Measurements from ENCODE around the gene INPP5A.

The INPP5A gene

DNA sequence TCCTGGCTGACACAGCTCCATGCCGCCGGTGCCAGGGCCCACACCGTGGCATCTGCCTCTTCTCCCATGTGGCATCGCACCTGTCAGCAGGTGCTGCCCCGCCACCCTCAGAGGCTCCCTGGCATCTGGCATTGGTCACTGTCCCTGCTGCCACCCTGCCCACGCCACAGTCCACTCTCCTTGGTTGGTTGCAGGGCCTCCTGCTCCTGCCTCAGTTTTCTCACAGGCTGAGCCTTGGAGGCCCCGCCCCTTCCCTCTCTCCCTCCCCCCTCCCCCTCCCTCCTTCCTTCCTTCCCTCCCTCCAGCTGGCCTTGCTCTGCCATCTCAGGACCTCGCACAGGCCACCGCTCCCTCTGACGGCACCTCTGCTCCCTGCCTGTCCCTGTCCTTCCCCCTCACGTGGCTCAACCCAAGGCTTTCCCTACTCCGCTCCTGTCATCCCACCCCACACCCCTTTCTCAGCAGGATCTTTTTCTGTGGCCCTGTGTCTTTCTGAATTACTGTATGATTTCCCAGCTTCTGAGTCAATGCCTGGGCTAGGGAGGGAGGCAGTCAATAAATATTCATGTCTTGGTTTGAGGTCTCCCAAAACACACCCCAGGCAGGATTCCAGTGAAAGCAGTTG lies 87.4 kb downstream of the INPP5A start:
- in situ Hi-C loops (cut with MboI; ENCODE audit: low sequenced_read_pairs): loop anchor here (25.0 kb wide), 1 partner anchor 413 kb away; no protein-coding TSS in a partner anchor

DNA sequence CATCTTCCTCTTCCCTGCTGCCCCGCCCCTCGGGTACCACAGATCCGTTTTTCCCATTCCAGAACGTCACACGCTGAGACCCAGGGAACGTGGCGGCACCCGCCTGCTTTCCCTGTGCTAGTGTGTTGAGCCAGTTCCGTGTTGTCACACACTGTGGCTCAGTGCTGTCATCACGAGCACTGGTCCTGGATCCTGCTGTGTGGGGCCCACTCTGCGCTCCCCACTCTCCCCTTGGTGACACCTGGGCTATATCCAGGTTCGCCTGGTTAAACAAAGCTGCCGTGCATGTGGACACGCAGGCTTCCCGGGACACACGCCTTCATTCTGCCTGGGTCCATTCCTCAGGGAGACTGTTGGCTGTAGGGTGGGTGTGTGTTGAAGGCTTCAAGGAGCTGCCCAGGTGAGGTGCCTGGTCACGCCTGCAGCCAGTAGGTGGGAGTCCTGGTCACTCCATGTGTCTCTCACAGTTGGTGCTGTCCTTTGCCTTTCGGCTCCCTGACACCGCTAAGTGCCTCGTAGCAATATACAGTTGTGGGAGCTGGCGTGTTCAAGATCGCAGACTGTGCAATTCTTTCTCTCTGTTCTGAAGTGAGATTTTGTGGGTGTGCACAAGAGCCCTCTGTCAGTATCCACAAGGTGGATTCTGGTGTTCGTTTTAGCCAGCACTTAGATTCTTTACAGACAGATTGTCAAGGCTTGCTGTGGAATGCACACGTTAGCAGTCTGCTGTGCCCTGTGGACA lies 88.6 kb downstream of the INPP5A start:
- in situ Hi-C loops (cut with MboI; ENCODE audit: low sequenced_read_pairs): loop anchor here (25.0 kb wide), 1 partner anchor 414 kb away; no protein-coding TSS in a partner anchor

DNA sequence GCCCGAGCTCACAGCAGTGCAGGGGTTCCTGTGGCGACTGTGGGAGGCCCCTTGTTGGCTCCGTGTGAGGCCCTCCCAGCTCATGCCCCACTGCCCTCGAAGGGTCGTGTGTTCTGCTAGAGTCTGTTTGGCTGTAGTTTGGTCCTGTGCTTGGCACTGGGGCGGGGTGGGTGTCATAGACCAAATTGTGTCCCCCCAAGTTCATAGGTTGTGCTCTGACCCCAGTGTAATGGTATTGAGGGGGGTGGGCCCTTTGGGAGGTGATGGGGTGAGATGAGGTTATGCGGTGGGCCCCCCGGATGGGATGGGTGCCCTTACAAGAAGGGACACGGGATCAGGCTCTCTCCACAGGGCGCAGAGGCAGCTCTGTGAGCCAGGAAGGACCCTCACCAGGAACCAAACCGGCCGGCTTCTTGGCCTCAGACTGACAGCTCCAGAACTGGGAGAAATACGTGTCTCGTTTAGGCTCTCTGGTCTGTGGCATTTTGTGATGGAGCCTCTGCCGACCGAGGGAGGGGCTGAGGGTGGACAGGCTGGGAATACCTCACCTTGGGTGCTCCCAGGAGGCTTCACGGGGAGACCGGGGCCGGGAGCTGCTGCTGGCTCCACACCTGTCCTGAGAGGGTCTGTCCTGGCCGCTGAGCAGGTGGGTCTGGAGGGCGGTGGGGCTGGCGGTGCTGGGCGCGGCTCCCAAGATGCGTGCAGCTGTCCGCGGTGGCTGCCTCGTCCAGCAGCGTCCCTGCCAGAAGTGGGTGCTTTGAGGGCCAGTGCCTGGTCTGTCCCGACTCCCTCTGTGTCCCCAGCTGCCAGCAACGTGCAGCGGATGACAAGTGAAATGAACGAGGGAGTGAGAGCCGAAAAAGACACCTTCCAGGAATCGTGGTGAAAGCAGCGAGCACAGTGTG lies 89.4 kb downstream of the INPP5A start:
- in situ Hi-C loops (cut with MboI; ENCODE audit: low sequenced_read_pairs): loop anchor here (25.0 kb wide), 1 partner anchor 415 kb away; no protein-coding TSS in a partner anchor

DNA sequence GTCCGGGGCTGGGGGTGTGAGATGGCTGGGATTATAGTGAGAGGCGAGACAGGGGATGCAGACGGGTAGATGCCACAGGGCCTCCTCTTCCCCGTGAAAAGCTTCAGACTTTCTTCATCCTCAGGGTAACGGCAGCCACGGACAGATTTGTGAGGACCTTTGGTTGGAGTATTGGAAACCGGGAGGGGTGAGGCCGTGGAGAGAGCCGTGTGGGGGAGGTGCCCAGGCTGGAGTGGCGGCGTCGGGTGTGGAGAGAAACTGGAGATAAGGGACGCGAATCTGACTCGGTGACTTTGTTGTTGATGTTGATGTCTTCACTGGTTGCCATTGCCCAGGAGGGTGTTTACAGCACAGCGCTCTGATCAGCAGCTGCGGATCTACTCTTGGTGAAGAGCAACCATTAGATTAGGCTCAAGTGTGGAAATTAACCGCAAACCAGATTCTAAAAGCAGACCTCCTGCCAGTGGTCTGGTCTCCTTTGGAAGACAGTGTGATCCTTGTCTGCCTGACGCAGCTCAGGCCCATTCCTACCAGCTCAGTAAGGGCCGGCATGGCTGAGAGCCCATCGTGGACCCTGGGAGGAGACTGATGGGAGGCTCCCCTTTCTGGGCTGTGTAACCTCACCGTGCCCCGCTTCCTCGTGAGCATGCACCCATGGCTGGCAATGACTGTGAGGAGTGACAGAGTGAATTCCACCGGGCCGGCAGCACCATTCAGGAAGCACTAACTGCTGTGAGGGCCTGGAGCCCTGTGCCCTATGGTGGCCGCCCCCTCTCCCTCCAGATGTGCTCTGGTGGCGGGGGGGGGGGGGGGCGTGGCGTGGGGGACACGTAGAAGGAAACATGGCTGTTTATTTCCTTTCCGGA lies 90.3 kb downstream of the INPP5A start:
- in situ Hi-C loops (cut with MboI; ENCODE audit: low sequenced_read_pairs): loop anchor here (25.0 kb wide), 1 partner anchor 416 kb away; no protein-coding TSS in a partner anchor

DNA sequence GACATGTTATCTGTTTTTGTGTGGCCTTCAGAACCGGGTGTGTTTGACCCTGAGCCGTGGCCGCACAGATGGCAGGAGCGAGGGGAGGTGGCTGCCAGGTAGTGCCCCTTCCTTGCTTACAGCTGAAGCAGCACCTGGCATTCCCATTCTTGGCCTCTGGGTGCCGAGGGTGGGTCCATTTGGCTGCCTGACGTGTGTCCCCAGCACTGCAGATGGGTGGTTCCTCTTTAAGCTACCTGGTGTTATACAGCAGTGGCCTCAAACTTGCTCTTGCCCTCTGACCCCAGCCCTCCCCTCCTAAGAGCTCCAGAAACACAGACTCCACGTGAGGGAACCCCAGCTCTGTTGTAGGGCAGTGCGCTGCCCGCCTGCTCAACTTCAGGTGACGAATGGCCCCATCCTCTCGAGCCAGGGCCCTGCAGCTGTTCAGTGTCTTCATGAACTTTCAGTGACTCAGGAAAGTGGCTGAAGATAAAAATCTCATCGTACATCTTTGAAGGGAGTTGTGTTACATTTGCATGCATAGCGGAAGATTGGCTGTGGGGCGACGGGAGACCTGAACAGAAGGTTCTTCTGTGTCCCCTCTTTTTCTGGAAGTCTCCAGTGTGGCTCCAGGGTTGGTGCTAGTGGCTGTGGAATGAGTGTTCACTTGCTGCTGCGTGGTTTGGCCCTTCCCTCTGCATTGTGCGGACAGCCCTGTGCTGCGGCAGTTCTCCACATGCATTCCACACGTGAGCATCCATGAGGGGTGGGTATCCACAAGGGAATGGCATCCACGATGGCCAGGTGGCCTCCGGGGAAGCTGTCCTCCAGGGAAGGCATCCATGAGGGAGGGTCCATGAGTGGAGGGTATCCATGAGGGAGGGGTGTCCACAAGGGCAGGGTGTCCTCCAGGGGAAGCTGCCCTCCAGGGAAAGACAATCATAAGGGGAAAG lies 91.6 kb downstream of the INPP5A start:
- in situ Hi-C loops (cut with MboI; ENCODE audit: low sequenced_read_pairs): loop anchor here (25.0 kb wide), 1 partner anchor 417 kb away; no protein-coding TSS in a partner anchor

DNA sequence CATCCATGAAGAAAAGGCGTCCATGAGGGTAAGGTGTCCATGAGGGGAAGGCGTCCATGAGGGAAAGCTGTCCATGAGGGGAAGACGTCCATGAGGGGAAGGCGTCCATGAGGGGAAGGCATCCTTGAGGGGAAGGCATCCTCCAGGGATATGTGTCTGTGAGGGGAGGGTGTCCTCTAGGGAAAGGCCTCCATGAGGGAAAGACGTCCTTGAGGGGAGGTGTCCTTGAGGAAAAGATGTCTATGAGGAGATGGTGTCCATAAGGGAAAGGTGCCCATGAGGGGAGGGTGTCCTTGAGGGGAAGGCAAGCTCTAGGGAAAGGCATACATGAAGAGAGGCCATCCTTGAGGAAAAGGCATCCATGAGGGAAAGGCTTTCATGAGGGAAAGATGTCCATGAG lies 92.6 kb downstream of the INPP5A start:
- in situ Hi-C loops (cut with MboI; ENCODE audit: low sequenced_read_pairs): loop anchor here (10.0 to 25.0 kb wide), 3 partner anchors 85 to 418 kb away; no protein-coding TSS in a partner anchor

DNA sequence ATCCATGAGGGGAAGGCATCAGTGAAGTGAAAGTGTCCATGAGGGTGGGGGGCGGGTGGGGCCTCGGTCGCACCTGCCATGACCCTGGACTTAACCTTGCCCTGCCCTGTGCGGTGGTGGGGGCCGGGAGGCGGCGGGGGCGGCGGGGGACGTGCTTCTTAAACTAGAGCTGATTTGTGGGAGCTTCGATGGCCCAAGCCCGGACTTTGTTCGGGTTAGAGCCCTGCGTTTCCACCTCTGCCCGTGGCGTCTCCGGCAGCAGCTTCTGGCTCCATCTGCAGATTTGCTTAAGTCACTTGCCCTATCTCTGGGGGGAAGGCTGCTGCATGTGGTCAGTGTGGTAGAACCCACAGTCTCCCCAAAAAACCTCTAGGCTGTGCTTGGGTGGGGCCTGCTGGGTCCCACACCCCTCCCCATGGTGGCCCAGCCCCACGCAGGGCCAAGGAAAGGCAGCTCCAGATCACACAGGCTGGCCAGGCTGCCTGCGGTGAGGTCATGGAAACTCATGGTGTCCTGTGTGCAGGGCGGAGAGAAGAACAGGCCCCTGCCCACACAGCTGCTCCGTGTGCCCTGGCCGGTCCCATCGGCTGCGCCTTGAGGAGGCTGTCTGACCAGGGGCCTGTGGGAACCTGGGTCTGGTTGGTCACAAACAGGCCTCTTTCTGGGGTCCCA lies 93.2 kb downstream of the INPP5A start:
- in situ Hi-C loops (cut with MboI; ENCODE audit: low sequenced_read_pairs): loop anchor here (10.0 to 25.0 kb wide), 3 partner anchors 86 to 419 kb away; no protein-coding TSS in a partner anchor

DNA sequence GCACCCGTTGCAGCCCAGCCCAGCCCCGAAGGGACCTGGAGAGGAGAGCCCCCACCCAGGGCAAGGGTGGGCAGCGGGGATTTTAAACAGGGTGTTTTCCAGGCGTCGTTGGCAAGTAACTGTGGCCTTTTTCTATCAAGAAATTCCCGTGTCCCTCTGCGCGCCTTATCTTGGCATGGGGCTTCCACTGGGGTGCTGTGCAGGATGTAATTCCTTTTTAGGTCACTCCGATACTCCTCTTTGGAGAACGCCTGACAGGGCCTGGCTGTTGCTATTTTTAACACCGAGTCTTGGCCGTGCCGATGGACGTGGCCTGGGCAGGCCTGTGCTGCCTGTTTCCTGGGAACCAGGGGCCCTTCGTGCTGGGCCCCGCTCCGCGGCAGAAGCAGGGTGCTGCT lies 93.8 kb downstream of the INPP5A start:
- in situ Hi-C loops (cut with MboI; ENCODE audit: low sequenced_read_pairs): loop anchor here (10.0 to 25.0 kb wide), 3 partner anchors 87 to 419 kb away; no protein-coding TSS in a partner anchor

DNA sequence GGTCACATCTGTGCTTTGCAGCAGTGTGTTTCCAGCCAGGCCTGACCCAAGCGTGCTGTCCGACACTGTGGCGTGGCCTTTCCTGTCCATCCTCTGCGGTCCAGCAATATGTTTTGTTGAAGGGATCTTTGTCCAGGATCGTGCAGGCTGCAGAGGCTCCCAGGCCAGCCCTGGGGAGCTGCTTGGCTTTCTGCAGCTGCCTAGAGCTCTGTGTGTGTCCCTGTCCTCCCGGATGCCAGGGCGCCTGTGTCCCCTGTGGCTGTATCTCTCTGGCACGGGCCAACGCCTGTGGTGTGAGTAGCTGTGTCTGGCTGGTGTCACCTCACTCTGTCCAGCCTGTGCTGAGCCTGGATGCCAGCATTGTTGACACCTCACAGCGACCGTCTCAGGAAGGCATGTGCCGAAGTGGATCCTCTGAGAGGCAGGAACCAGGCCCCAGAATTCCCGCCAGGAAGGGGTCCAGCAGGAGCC lies 94.5 kb downstream of the INPP5A start:
- in situ Hi-C loops (cut with MboI; ENCODE audit: low sequenced_read_pairs): loop anchor here (10.0 to 25.0 kb wide), 3 partner anchors 87 to 420 kb away; no protein-coding TSS in a partner anchor

DNA sequence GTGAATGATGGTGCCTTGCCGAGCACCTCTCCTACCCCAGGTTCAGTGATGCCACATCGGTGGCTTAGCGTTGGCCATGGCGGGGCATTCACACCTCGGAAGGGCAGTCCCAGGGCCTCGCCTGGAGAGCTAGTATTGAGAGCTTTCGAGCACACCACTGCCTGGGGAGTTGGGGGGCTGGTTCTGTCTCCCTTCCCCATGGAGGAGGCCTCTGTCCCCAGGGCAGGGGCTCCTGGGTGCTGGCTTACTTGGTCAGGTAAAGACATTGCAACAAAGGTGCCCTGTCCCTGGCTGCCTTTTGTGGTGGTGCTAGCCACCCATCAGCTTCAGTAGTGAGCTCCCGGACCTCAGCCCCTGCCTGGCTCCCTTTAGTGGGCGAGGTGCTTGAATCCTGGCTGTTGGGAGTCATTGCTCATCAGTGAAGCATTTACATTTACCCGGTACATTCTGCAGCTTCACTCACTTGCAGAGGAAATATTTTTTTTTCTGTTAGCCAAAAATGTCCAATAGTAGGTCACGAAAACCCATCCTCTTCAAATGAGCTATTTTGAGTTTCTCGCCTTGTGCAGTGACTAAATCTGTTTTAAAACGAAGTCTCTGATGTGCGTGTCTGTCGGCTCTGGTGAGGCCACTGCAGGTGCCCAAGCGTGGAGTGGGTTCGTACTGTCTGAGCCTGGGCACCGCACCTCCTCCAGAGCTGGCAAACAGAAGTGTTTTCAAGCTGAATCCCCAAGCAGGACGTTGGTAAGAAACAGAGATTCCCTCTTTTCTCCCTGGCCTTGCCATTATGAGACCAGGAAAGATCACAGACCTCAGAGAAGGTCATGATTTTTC lies 95.5 kb downstream of the INPP5A start:
- in situ Hi-C loops (cut with MboI; ENCODE audit: low sequenced_read_pairs): loop anchor here (10.0 to 25.0 kb wide), 3 partner anchors 88 to 421 kb away; no protein-coding TSS in a partner anchor

DNA sequence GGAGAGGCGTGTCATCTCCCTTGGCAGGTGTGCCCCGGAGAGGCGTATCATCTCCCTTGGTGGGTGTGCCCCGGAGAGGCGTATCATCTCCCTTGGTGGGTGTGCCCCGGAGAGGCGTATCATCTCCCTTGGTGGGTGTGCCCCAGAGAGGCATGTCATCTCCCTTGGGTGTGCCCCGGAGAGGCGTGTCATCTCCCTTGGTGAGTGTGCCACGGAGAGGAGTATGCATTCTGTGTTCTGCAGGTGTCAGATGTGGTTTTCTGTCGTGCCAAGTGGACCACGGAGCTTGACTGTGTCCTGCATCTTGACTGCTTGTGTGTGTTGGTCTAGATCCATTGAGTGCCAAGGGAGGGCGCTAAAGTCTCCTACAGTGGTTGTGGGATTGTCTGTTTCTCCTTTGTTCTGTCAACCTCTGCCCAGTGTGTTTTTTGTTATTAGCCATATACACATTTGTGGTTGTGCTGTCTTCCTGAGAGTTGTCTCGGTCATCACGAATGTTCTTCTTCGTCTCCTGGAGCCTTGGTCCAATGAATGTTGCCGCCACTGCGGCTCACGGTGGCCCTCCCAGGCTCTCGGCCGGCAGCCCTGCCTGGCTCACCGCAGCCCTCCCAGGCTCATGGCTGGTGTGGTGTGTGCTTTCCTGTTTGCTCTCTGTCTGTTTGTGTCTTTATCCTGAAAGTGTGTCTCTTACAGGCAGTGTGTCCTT lies 96.8 kb downstream of the INPP5A start:
- in situ Hi-C loops (cut with MboI; ENCODE audit: low sequenced_read_pairs): loop anchor here (10.0 to 25.0 kb wide), 3 partner anchors 90 to 422 kb away; no protein-coding TSS in a partner anchor

DNA sequence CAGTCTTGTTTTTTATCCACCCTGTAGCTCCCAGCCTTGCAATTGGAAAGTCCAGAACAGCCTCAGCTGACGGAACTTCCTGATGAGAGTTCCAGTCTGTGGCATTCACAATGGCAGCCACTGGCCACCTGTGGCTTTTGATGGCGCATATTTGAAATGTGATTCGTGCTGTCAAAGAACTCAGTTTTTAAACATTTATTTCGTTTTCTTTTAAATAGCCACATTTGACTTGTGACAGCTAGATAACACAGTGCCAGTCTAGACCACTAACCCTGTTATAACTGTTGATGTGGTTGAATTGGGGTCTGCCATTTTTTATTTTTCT lies 97.3 kb downstream of the INPP5A start:
- in situ Hi-C loops (cut with MboI; ENCODE audit: low sequenced_read_pairs): loop anchor here (10.0 to 25.0 kb wide), 3 partner anchors 90 to 423 kb away; no protein-coding TSS in a partner anchor

DNA sequence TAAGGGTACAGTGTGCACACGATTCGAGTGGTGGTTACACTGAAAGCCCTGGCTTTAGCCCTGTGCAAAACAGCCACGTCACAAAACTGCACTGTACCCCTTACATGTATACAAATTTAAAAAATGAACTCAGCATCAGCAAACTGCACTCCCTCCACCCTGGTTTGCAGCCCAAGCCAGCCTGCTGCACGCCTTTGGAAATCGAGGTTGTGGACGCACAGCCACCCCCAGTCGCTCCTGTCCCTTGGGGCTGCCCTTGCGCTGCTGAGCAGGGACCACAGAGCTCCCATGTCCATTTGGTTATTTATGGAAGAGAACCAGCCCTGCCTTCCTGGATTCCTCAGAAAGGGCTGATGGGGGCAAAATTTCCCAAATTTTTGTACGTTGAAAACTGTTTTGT lies 98.8 kb downstream of the INPP5A start:
- in situ Hi-C loops (cut with MboI; ENCODE audit: low sequenced_read_pairs): loop anchor here (10.0 to 25.0 kb wide), 3 partner anchors 92 to 424 kb away; no protein-coding TSS in a partner anchor

DNA sequence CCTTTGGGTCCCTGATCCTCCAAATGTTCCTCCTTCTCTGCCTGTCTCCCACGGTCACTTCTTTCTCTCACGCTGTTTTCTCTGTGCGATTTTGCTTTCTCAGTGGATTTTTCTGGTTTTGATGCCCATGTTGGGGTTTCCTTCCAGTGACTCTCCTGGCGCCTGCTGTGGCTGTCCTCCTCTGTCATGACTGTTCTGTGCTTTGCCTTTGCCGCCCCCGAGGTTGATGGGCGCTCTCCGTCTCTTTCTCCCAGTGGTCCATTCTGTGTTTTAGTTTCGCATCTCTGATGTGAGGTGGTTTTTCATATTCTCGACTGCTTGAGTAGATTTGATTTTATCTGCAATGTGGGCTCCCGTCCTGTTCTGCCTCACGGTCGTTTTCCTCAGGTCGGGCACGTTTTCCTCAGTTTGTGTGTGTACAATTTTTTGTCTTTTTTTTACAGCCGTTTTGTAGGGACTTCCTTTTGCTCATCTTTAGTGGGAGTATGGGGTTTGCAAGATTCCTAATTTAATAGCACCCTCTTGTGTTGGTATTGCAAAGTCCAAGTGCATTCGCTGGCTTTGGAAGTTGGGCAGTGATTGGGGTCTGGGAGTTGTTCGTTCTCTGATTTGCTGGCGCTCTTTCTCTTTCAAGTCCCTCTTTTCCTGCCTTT lies 100.0 kb downstream of the INPP5A start:
- in situ Hi-C loops (cut with MboI; ENCODE audit: low sequenced_read_pairs): loop anchor here (10.0 to 25.0 kb wide), 3 partner anchors 93 to 425 kb away; no protein-coding TSS in a partner anchor

DNA sequence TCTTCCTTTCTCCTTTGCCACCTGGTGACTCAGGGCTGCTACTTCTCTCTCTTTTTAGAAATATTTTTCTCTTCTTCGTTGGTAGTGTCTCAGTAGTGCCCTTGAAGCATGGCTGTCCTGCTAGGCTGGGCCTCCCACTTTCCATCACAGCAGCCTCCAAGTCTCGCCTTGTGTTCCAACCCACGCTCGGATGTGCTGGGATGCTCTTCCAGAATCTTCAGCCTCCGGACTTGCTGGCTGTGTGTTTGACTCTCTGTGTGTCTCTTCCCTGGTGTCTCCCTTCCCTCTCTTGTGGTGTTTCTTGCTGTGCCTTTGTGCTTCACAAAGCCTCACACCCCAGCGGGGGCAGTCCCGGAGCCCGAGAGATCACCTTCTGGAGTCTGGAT lies 100.5 kb downstream of the INPP5A start:
- in situ Hi-C loops (cut with MboI; ENCODE audit: low sequenced_read_pairs): loop anchor here (10.0 to 25.0 kb wide), 3 partner anchors 93 to 426 kb away; no protein-coding TSS in a partner anchor

DNA sequence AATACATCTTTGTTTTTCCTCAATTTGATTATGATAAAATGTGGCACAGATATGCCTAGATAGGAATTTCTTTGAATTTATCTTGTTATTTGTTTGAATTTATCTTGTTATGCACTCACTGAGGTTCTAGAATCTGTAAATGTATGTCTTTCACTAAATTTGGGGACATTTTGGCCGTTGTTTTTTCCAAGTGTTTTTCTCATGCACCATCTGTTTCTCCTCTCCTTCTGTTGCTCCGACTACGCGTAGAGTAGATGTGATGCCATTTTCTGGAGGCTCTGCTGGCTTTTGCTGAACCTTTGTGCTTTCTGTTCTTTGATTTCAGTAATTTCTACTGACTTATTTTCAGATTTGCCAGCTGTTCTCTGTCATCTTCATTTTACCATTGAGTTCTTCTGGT lies 101.9 kb downstream of the INPP5A start:
- in situ Hi-C loops (cut with MboI; ENCODE audit: low sequenced_read_pairs): loop anchor here (10.0 to 25.0 kb wide), 3 partner anchors 95 to 427 kb away; no protein-coding TSS in a partner anchor

Data from HL-60/S4 treated with phorbol 12-myristate 13-acetate at 8.2 ng/mL for 4 days and 3 days (cell line).